Stimulated activated CD4-positive, alpha-beta T cell treated with anti-CD3 and anti-CD28 coated beads, TNF-alpha, amount 100 ng/mL, for 1 hour (primary cell): ENCODE results near the gene EXOC7.
"Not testable (repeated sequence)": the region's sequence is repeated elsewhere in the genome, so short reads cannot be mapped to it uniquely, and the experiment has no call there.

Experiments used
- DNase-seq, 3 donors: peaks; one replicate each; pipeline ENCODE4 v3.0.0-alpha.2; 2020; ENCODE audit warnings: low read depth in 3 of 3, low spot score in 1 of 3

Gene EXOC7

DNA sequence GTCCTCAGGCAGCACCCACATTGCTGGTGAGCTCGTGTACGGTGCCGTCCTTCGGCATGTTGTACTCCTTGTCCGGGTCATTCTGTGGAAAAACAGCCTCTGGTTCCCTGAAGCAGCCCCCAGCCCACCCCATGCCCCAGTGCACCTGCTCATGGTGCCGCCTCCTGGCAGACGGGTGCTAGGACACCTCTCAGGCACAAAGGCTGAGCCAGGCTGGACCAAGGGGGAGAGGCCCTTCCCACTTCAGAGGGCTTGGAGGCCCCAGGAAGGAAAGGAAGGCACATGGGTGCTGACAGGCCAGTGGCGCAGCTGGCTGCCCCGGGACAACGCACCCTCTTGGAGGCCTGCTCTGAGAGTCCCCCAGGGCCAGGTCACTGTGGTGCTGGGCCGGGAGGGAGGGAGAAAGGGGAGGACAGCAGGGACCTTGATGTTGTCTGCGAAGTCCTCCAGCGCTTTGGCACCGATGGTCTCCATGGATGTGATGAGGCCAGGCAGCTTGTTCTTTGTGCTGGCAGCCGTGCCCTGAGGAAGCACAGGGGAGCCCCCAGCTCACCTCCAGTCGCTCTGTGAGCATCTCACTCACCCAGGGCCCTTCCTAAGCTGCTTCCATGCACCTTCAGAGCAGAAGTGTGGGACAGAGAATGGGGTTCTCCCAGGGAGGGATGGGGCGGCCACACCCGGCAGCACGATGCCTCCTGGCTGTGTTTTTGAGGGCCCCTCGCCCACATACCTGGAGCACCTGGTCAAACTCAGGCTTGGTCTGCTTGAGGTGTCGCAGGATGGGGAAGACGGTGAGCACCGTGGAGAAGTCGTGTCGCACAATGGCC lies 15.3 kb downstream of the EXOC7 start:
- no peak for DNase-seq

DNA sequence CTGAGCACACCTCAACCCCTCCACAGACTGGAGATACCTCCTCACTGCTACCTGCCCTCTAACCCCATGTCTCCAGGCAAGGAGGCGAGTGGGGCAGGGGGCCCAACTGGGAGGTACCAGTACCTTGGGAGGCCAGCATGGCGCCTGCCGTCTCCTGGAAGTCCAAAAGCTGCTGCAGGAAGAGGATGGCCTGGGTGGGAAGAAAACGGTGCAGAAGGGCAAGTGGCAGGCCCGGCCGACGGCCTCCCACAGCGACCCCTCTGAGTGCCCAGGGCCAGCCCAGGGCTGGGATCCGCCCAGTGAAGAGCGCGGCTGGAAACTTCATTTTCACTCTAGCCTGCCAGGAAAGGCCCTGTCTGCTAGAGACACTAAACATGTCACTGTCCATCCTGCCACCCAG lies 16.1 kb downstream of the EXOC7 start:
- no peak for DNase-seq

DNA sequence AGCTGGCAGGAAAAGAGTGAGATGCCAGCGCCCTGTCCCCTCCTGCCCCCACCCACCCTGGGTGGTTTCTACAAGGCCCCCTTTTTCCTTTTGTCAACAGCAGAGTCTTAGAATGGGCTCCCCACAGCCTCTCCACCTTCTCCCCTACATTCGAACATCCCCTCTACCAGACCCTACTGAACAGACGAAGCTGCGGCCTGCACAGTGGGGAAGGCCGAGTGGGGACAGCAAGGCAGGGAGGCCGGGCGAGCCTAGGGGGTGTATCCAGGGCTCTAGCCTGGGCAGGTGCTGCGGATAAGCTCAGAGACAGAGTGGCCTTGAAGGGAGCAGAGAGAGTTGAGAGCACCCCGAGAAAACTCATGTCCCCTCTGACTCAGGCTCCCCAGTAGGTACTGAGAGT lies 17.2 kb downstream of the EXOC7 start:
- DNase-seq, result no peak

DNA sequence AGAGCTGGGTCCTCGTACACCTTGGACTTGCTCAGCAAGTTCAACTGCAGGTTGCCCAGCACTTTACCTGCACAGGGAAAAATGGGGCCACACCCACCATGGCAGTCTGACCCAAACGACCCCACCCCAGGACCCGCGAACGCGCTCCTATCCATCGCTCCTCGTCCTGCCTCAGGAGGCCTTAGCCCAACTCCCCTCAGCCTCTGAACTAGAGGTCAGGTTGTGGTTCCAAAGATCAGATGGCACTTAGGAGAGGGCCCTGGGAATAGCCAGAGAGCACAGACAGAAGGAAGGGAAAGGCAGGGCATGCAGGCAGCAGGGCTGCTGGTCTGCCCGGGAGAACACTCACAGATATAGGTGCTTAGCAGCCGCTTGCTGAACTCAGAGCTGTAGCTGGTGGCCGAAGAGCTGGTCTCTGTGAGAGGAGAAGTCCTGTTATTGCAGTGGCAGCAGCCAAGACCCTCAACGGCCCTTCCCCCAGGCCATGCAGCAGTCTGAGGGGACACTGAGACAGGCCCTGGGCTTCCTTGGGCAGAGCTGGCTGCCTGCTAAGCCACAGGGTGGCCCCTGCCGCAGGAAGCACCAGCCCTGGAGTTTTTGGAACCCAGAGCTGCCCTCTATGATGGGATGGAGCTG lies 17.7 kb downstream of the EXOC7 start:
- DNase-seq, result no peak

DNA sequence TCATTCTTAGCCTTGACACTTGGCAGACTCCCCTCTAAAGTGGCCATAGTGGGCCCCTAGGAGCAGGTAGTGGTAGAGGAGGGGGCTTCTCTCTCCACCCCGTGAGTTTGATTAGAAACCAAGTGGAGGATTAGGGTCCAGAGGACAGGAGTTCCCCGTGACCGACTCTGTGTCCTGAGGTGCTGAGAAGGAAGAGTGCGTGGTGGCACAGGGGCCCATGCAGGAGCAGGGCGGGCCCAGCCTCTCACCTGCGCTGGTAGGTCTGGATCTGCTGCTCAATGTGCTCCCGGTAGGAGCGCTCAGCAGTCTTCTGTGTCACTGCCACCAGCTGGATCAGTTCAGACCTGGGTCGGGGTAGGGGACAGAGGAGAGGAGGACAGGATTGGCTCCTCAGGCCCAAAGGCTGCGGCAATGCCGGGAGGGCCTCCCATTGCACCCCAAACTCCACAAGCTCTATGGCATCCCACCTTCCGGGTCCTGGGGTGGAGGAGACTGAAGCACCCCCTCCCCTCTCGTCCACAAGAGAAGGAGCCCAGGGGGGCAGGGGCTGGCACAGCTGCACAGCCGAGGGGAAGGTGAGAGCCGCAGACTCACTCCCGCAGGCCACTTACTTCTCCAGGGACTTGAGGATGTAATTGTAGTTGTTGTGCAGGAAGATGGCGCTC lies 18.4 kb downstream of the EXOC7 start:
- DNase-seq, result no peak

DNA sequence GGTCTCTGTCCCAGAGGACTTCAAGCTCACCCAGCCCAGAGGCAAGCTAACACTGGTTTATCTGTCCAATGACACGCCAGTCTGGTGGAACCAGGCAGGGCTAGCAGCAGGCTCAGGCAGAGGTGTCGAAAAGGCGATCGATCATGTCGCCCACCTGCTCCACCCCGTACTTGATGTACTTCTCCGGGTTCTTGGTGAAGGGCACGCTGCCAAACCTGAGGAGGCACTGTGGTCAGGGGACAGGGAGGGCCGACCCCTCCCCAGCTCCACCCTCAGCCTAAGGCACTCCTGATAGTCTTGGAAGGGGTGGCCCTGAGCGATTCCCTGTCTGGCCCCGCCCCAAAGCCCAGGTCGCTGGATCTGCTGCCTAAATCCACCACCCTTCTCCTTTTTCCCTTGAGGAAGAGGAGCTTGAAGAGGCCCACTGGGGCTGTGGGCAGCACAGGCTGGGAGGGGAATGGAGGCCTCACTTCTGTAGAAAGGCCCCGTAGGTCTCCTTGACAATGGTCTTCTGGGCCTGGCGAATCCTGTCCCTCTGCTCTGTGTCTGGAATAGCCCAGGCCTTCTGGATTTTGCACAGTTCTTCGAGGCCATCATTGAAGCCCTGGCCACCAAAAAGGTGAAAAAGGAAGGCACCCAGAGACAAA lies 19.9 kb downstream of the EXOC7 start:
- DNase-seq, result no peak

DNA sequence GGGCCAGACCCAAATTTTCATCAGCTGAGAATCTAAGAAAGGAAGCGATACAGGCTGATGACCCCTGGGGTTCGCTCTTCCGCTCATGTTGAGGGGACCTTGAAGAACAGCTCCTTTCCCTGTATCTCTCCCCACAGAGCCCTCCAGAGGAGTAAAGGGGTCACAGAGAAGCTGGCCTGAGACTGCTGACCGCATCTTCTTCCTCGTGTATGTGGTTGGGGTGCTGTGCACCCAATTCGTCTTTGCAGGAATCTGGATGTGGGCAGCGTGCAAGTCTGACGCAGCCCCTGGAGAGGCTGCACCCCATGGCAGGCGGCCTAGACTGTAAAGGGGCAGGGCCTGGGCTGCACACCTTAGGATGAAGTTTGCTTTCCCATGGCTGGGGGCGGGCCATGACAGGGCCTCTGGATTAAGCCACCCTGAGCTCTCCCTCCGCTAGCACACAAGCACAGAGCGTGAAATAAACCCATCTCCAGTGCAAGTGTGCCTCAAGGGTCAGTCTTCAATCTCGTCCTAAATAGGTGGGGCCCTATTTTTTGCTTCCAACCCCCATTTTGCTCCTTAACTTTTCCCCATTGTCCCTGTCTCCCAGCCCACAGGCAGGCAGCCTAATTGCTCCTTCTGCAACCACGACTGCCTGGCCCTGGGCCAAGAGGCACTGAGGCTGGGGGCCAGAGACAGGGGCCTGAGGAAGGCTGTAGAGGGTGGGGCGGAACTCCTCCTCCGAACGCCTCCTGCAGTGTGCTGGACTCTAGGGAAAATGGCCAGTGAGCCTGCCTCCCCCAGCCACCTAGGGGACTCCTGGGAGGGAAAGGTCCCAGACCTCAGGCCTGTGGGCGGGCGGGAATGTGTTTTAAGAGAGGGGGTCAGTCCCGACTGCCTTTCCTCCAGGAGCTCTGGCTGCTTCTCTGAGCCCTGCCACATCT lies 21.0 kb downstream of the EXOC7 start:
- no peak for DNase-seq

DNA sequence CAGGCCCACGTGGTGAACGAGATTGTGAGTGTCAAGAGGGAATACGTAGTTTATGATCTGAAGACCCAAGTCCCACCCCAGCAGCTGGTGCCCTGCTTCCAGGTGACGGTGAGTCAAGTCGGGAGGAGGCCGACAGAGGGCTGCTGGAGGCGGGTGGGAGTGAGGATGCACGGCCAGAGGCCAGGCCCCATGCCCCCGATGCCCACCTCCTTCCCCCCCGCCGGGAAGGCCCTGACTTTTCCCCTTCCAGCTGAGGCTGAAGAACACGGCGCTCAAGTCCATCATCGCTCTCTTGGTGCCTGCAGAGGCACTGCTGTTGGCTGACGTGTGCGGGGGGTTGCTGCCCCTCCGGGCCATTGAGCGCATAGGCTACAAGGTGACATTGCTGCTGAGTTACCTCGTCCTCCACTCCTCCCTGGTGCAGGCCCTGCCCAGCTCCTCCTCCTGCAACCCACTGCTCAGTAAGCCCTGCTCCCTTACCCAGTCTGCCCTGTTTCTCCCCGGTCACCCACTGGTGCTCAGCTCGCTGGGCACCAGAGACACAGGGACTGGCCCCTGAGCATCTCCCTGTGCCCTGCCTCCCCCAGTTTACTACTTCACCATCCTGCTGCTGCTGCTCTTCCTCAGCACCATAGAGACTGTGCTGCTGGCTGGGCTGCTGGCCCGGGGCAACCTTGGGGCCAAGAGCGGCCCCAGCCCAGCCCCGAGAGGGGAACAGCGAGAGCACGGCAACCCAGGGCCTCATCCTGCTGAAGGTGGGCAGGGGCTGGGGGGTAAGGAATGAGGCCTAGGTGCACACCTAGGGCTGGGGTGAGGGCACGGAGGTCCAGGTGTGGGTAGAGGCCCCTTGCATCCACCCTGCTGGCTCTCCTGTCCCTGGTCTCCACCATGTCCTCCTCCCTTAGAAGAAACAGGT lies 22.0 kb downstream of the EXOC7 start:
- DNase-seq, result no peak

DNA sequence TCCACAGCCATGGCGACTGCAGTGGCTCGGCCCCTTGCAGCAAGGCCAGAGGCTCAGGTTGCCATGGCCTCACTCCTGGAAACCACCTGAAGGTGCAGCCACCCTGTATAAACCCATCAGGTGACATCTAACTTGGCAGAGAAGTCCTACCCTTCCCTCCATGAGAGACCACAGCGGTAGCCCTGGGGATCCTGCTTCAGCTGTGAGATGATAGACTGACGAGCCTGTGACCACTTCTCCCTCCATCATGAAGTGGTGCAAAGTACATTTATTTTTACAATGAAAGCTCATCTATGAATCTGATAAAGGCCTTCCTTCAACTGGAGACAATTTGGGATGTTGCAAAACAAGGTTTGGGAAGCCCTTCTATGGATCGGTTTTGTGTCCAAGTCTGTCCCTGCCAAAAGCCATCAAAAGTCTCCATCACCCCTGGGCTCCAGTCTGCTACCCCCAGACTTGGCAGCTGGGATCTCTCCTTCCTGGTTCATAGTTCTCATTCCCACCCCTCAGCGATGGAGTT lies 22.8 kb downstream of the EXOC7 start:
- DNase-seq, result no peak

DNA sequence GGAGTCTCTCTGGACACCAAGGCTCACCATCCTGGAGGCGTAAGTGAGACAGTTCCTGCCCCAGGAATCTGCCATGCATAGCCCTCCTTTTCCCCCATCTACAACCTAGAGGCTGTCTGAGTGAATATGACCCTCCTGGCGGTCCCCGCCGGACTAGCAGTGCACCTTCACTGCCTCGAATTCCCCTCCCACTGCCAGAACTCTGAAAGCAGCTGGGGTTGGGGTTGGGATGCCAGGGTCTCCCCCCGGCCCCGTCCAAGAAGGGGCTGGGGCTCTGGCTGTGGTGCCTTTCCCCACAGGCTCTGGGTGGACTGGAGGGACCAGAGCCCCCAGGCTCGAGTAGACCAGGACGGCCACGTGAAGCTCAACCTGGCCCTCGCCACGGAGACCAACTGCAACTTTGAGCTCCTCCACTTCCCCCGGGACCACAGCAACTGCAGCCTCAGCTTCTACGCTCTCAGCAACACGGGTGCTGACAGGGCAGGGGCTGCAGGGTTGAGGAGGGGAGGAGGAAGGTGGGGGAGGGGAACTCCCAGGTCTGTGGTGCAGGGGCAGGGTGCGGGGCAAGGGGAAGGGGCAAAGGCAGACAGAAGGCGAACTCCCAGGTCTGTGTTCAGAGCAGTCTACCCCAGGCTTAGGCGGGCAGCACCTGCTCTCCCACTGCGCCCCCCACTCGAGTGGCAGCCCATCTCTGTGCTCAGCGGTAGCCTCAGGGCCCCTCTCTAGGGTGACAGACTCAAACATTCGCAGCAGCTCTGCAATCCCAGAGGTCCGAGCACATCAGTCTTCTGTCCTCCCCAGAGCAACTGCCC lies 23.4 kb downstream of the EXOC7 start:
- no peak for DNase-seq

DNA sequence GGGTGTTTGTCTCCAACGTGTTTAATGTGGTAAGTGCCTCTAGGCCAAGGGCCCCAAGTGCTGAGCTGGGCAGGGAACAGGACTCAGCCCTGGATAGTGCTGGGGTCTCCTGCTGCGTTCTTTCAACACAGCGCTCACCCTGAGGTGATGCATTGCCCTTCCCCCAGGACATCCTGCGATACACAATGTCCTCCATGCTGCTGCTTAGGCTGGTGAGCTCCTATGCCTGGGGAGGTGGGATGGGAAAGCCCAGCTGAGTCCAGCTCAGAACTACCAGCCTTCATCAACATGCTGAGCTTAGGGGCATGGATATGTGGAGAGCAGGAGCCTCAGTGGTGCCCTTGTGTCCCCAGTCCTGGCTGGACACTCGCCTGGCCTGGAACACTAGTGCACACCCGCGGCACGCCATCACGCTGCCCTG lies 24.0 kb downstream of the EXOC7 start:
- DNase-seq, result no peak

DNA sequence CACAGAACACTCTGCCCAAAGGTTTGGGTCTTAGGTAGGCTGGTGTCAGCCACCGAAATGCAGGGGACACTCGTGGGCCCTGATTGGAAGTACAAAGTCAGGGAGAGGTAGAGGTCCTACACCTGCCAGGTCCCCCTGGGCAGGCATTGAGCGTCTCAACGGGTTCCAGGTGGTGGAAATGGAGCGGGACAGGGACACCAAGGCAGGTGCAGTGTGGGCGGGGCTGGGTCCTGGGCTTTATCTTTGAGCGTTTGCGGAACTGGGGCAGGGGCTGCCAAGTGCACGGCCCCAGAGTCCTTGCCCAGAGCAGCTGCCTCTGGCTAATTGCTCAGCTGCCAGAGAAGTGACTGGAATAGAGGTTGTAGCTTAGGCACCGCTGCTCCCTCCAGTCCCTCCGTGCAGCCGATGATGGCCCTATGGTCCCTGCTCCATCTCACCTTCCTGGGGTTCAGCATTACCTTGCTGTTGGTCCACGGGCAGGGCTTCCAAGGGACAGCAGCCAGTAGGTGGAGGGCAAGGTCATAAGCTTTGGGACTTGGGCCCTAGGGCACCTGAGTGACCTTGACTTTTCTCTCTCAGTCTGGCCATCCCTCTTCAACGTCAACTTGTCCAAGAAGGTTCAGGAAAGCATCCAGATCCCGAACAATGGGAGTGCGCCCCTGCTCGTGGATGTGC lies 24.6 kb downstream of the EXOC7 start, which contains the start of gene ZACN:
TSS of gene ZACN (plus strand) at position 323 of the 675 bp plus-strand sequence. CDS start at position 406, 83 bp downstream.
- no peak for DNase-seq

DNA sequence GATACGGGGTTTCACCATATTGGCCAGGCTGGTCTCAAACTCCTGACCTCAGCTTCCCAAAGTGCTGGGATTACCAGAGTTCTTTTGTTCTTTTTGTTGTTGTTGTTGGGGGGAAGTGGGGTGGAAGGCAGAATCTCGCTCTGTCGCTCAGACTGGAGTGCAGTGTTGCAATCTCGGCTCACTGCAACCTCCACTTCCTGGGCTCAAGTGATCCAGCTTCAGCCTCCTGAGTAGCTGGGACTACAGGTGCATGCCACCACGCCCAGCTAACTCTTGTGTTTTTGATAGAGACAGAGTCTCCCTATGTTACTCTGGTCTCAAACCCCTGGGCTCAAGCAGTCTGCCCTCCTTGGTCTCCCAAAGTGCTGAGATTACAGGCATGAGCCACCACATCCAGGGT lies 25.2 kb downstream of the EXOC7 start:
- DNase-seq, result not testable (repeated sequence)

DNA sequence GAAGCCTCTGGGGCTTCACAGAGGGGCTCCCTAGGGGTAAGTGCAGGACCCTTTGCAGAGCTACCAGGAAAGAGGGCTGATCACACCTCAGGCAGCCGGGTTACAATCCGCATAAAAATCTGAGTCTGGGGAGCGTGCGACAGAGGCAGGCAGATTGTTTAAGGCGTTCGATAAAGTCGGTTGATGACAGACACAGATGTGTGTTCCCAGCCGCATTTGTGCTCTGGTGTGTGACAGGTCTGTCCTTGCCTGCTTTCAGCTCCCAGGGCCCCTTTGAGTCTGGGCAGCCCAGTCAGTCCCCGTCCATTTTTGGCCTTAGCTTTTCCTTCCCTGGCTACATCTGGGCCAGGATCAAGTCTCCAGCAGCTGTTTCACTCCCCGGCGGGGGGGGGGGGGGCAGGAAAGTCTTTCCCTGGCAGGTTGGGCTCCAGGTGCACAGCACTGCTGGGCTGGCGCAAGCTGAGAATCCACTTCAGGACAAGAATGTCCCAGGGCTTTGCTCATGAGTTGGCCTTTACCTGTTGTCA lies 25.9 kb downstream of the EXOC7 start:
- no peak for DNase-seq

DNA sequence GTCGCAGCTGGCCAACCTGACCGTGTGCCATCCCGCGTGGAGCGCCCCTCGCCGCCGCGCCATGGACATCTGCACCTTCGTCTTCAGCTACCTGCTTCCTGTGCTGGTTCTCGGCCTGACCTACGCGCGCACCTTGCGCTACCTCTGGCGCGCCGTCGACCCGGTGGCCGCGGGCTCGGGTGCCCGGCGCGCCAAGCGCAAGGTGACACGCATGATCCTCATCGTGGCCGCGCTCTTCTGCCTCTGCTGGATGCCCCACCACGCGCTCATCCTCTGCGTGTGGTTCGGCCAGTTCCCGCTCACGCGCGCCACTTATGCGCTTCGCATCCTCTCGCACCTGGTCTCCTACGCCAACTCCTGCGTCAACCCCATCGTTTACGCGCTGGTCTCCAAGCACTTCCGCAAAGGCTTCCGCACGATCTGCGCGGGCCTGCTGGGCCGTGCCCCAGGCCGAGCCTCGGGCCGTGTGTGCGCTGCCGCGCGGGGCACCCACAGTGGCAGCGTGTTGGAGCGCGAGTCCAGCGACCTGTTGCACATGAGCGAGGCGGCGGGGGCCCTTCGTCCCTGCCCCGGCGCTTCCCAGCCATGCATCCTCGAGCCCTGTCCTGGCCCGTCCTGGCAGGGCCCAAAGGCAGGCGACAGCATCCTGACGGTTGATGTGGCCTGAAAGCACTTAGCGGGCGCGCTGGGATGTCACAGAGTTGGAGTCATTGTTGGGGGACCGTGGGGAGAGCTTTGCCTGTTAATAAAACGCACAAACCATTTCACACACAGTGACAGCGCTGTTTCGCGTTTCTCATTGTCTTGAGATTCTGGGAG lies 26.6 kb downstream of the EXOC7 start:
- DNase-seq, result no peak

DNA sequence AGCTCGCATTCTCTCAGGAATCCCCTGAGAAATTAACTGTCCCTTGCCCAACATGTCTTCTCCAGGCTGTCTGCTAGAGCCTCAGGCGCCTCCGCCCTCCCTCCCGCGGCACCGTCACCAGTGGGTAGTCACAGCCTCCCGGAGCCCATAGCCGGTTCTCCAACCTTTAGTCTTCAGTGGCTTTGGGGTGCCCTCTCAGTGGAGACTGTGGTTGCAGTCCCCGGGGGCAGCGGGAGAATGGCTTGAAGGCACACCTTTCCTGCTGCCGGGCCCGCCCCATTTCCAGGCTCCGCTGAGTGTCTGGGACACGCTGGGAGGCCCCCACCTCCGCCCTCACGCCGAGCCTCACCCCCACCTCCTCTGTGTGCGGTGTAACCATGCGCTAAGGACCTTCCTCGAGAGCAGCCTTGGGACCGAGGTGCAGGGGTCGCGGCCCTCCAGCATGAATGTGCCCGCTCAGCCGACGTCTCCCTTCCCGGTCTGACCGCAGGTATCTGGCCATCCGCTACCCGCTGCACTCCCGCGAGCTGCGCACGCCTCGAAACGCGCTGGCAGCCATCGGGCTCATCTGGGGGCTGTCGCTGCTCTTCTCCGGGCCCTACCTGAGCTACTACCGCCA lies 27.3 kb downstream of the EXOC7 start:
- DNase-seq, result no peak
